Vagina (tissue), 2 donors: ENCODE data around the gene TTC28. TPM values are rescaled to one million over a fixed set of nuclear protein-coding genes. Genes with fewer than 3 reads are reported as not detected.

Source experiments
- DNase-seq, 2 donors: peaks; one replicate each; pipeline ENCODE4 v3.0.0-alpha.2; 2017; ENCODE audit errors: extremely low spot score in 2 of 2
- H3K27ac ChIP-seq: fragments of 200-600 bp; sonication (generic); one replicate; pipeline ENCODE4 v1.5.1; 2019
- H3K27me3 ChIP-seq: fragments of 200-600 bp; sonication (generic); one replicate; pipeline ENCODE4 v1.5.1; 2019
- H3K36me3 ChIP-seq, 2 donors: fragments of 200-600 bp; sonication (generic); one replicate each; pipeline ENCODE4 v1.5.1; 2017 to 2019
- H3K4me1 ChIP-seq: fragments of 200-600 bp; sonication (generic); one replicate; pipeline ENCODE4 v1.5.1; 2019
- H3K4me3 ChIP-seq, 2 donors: fragments of 200-600 bp; sonication (generic); 1 replicate in 1 of 2; 2 replicates in 1 of 2; pipeline ENCODE4 v1.5.1; 2016 to 2019
- H3K9me3 ChIP-seq: fragments of 200-600 bp; sonication (generic); one replicate; pipeline ENCODE4 v1.5.1; 2019
- CTCF ChIP-seq, 3 experiments: fragments of 450-650 bp in 2 of 3; fragments of 200-600 bp in 1 of 3; sonication (generic) in 1 of 3; IDR thresholded peaks; one replicate each; pipeline ENCODE4 v1.5.1; 2017 to 2019; ENCODE audit warnings: antibody characterized with exemption in 3 of 3, mild to moderate bottlenecking in 2 of 3, moderate library complexity in 2 of 3
- POLR2A ChIP-seq, 2 donors: fragments of 450-650 bp; IDR thresholded peaks; one replicate each; pipeline ENCODE4 v1.6.1; 2017; ENCODE audit warnings: antibody characterized with exemption in 2 of 2, mild to moderate bottlenecking in 2 of 2, moderate library complexity in 2 of 2
- POLR2AphosphoS5 ChIP-seq, 2 donors: sonication (generic); formaldehyde crosslinking; IDR thresholded peaks; one replicate each; pipeline ENCODE4 v1.9.0; 2017; ENCODE audit warnings: antibody characterized with exemption in 2 of 2, mild to moderate bottlenecking in 2 of 2, low read depth in 1 of 2; ENCODE audit not compliant: insufficient read depth in 1 of 2
- intact Hi-C: fragments of 100-400 bp; cut with DNase I; formaldehyde crosslinking; loops from one replicate; pipeline ENCODE4 v1.15.1; 2023
- total RNA-seq: library from RNA; depleted of rRNA; stranded (reverse); fragments of >200 nt; gene quantifications from one replicate; pipeline ENCODE4 v1.2.3, GENCODE V29; 2016

Gene TTC28
- total RNA-seq, 1 donor from 2014 or later, result 41.7 TPM

GRCh38 chr22:28154861-28155260, 524.8 kb downstream of the TTC28 start:
- no peaks in the 10 kb centered on the region for H3K4me1 ChIP-seq
- H3K4me3 ChIP-seq, result no peak overlapping the region
- no peaks in the 10 kb centered on the region for H3K27me3 ChIP-seq
- intact Hi-C loops, result no loop called here
- DNase-seq, result no peak
- no peak overlapping the region for H3K27ac ChIP-seq
- TF ChIP-seq CTCF (IDR thresholded peaks at IDR 0.05) (no peak), POLR2AphosphoS5 (IDR thresholded peaks at IDR 0.05; ENCODE audit: insufficient read depth in 1 of 2, low read depth in 1 of 2) (no peak), POLR2A (IDR thresholded peaks at IDR 0.05) (no peak)
- no peaks in the 10 kb centered on the region for H3K36me3 ChIP-seq
- H3K9me3 ChIP-seq, result no peaks in the 10 kb centered on the region

- peaks cover 13% of the 10 kb centered on the region for H3K4me1 ChIP-seq
- intact Hi-C loops, result no loop called here
- H3K27ac ChIP-seq, result no peak overlapping the region
- no peaks in the 10 kb centered on the region for H3K36me3 ChIP-seq
- H3K9me3 ChIP-seq, result no peaks in the 10 kb centered on the region
- DNase-seq, result no peak
- TF ChIP-seq POLR2AphosphoS5 (IDR thresholded peaks at IDR 0.05; ENCODE audit: insufficient read depth in 1 of 2, low read depth in 1 of 2) (no peak), POLR2A (IDR thresholded peaks at IDR 0.05) (no peak), CTCF (IDR thresholded peaks at IDR 0.05) (no peak)
- no peak overlapping the region for H3K4me3 ChIP-seq
- no peaks in the 10 kb centered on the region for H3K27me3 ChIP-seq
Measured at GRCh38 chr22:28151151-28151816, 528.4 kb downstream of the TTC28 start.

GRCh38 chr22:28148816-28149465, 530.7 kb downstream of the TTC28 start:
- intact Hi-C loops, result no loop called here
- Histone ChIP-seq H3K4me1 (peaks cover 21% of the 10 kb centered on the region), H3K27me3 (no peaks in the 10 kb centered on the region), H3K4me3 (no peak overlapping the region), H3K27ac (no peak overlapping the region), H3K9me3 (no peaks in the 10 kb centered on the region), H3K36me3 (no peaks in the 10 kb centered on the region)
- DNase-seq, result no peak
- TF ChIP-seq POLR2AphosphoS5 (IDR thresholded peaks at IDR 0.05; ENCODE audit: insufficient read depth in 1 of 2, low read depth in 1 of 2), result no peak
- no peak for TF ChIP-seq CTCF (IDR thresholded peaks at IDR 0.05)
- TF ChIP-seq POLR2A (IDR thresholded peaks at IDR 0.05), result no peak

GRCh38 chr22:28147401-28147800, 532.2 kb downstream of the TTC28 start:
- no peaks in the 10 kb centered on the region for H3K27me3 ChIP-seq
- no peak for DNase-seq
- no peaks in the 10 kb centered on the region for H3K9me3 ChIP-seq
- intact Hi-C loops, result no loop called here
- H3K4me1 ChIP-seq, result peaks cover 36% of the 10 kb centered on the region
- TF ChIP-seq CTCF (IDR thresholded peaks at IDR 0.05) (no peak), POLR2AphosphoS5 (IDR thresholded peaks at IDR 0.05; ENCODE audit: insufficient read depth in 1 of 2, low read depth in 1 of 2) (no peak), POLR2A (IDR thresholded peaks at IDR 0.05) (no peak)
- no peak overlapping the region for H3K27ac ChIP-seq
- no peak overlapping the region for H3K4me3 ChIP-seq
- H3K36me3 ChIP-seq, result no peaks in the 10 kb centered on the region
